Renal cortical epithelial cell (primary cell): ENCODE measurements around the gene HSPBAP1. TPM values are rescaled to one million over a fixed set of nuclear protein-coding genes. Genes with fewer than 3 reads are reported as not detected.

Experiments
- DNase-seq: peaks from one replicate; pipeline ENCODE4 v3.0.0-alpha.2; 2011; ENCODE audit warnings: low read depth
- total RNA-seq: library from RNA; depleted of rRNA; stranded (reverse); fragments of >200 nt; gene quantifications from 2 replicates; pipeline ENCODE4 v1.2.3, GENCODE V29; 2014

HSPBAP1 gene, protein sequence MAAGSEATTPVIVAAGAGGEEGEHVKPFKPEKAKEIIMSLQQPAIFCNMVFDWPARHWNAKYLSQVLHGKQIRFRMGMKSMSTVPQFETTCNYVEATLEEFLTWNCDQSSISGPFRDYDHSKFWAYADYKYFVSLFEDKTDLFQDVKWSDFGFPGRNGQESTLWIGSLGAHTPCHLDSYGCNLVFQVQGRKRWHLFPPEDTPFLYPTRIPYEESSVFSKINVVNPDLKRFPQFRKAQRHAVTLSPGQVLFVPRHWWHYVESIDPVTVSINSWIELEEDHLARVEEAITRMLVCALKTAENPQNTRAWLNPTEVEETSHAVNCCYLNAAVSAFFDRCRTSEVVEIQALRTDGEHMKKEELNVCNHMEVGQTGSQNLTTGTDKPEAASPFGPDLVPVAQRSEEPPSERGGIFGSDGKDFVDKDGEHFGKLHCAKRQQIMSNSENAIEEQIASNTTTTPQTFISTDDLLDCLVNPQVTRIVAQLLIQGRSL
- 2.4 and 5.8 TPM in 2 replicates for total RNA-seq

- peak; percentile 96 for DNase-seq
Observed at GRCh38 chr3:122793568-122794416, at the start of gene HSPBAP1. Gene HSPBAP1, minus strand, starts transcription at chr3:122793831. Its CDS starts 151 bp downstream, at chr3:122793680.

DNA sequence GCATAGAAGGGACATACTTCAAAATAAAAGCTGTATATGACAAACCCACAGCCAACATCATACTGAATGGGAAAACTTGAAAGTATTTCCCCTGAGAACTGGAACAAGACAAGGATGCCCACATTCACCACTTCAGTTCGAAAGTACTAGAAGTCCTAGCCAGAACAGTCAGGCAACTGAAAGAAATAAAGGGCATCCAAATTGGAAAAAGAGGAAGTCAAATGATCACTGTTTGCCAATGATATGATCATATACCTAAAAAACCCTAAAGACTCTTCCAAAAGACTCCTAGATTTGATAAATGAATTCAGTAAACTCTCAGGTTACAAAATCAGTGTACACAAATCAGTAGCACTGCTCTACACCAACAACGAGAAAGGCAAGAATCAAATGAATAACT lies 42.0 kb upstream of the HSPBAP1 start:
- no peak for DNase-seq

DNA sequence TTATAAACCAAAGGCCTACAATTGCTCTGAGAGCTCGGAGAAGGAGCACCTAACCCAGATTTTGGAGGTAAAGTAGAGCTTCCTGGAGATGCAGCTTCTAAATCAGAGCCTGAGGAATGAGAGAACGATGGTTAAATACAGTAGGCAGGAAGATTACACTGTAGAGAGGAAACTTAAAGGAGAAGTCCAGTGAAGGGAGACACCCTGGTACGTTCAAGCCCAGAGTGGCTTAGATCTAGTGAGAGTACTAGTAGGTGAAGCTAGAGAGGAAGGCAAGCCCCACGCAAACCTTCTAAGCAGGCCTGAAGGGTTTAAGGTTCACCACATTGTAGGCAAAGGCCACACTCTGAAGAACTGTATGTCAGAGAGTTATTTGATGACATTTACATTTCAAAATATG lies 34.6 kb upstream of the HSPBAP1 start:
- no peak for DNase-seq

DNA sequence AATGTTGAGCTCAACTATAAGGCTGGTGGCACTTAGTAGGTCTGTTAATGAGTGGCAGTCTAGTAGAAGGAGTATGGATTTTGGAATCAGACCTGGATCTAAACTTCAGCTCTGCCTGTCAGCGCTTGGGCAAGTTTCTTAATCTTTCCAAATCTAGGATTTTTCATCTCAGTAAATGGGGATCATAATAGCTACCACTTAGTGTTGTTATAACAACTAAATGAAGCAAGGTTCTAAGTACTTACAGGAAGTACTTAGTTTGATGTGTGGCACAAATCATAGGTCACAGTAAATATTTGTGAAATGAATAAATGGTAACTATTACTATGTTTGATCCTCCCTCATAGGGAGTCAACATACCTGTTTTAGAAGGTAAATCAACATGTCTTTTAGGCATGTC lies 32.6 kb upstream of the HSPBAP1 start:
- DNase-seq: no peak

DNA sequence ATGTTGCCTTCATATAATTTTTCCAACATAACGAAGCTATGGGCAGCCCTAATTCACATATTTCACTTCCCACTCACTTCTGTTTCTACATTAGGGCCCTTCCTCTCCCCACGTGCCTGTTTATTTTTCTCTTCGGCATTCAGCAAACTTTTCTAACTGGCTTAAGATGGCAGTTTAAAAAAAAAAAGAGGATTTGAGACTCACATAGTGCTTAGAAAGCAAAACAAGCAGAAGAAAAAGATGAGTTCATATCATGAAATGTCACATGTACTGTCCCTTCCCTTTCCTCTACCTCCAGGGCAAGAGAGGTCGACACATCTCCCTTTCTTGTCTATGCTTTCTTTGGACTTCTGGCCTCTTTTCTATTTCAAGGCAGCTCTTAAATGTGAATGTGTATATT lies 31.8 kb upstream of the HSPBAP1 start:
- DNase-seq: no peak

DNA sequence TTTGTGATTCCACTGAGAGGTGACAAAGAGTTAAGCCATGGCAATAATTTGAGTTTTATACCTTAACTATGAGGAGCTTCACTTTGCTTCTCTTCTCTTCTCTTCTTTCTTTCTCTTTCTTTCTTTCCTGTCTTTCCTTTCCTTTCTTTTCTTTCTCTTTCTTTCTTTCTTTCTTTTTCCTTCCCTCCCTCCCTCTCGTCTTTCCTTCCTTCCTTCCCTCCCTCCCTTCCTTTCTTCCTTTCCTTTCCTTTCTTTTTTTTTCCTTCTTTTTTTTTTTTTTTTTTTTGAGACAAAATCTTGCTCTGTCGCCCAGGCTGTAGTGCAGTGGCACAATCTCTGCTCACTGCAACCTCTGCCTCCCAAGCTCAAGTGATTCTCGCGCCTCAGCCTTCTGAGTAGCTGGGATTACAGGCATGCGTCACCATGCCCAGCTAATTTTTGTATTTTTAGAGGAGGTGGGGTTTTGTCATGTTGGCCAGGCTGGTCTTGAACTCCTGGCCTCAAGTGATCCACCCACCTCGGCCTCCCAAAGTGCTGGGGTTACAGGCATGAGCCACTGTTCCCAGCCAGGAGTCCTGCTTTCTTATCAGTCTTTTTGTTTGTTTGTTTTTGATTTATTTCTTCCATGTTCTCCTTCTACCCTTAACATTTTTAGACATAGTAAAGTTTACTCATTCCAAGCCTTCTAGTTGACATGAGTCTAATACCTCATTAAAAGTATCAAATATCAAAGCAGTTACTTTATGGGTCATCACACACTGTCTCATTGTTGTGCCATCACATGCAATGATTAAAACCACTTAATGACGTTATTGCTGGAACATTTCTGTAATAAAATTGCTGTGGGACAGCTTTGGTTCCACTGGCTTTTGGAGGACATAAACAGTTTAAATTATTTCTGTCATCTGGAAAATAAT lies 31.1 kb upstream of the HSPBAP1 start:
- DNase-seq: peak; percentile 62

- DNase-seq: no peak
Observed at GRCh38 chr3:122816587-122816986, 23.0 kb upstream of the HSPBAP1 start.

- no peak for DNase-seq
Observed at GRCh38 chr3:122810734-122811133, 17.1 kb upstream of the HSPBAP1 start.

- no peak for DNase-seq
Observed at GRCh38 chr3:122803977-122804376, 10.3 kb upstream of the HSPBAP1 start.

DNA sequence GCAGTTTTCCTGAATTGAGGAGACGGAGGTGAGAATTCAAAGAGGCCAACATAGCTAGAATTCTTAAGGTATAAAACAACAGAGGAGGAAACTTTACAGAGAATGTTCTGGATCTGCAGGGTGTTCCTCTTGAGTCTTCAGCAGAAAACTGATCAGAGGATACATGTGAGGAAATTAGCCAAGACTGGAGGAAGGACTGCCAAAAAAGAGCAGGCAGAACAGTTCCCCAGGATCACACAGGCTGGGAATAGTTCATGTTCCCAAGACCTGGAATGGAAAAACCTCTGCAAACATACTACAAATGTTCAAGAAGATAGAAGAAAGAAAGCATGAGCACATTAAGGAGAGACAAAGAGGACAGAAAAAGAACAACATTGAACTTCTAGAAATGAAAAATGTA lies 8.7 kb upstream of the HSPBAP1 start:
- no peak for DNase-seq

GRCh38 chr3:122800706-122801237 lies 7.1 kb upstream of the HSPBAP1 start:
- DNase-seq: no peak

DNA sequence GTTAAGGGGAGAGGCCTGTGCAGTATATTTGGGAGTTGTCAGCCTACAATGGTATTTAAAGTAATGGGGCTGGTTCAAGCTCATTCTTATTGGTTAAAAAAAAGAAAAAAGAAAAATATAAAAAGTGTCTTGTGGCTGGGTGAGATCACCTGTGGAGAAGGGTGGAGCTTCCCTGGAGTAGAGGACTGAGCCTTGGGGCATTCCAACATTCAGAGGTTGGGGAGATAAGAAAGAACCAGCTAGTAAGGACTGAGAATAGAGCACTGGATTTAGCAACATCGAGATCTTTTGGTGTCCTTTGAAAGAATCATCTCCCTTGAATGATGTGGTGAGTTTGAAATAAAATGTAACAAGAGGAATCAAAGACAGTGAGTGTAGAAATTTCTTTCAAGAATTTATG lies 6.4 kb upstream of the HSPBAP1 start:
- DNase-seq: no peak

- no peak for DNase-seq
Observed at GRCh38 chr3:122799322-122799721, 5.7 kb upstream of the HSPBAP1 start.

- peak; percentile 30 for DNase-seq
Observed at GRCh38 chr3:122797291-122797690, 3.7 kb upstream of the HSPBAP1 start.

DNA sequence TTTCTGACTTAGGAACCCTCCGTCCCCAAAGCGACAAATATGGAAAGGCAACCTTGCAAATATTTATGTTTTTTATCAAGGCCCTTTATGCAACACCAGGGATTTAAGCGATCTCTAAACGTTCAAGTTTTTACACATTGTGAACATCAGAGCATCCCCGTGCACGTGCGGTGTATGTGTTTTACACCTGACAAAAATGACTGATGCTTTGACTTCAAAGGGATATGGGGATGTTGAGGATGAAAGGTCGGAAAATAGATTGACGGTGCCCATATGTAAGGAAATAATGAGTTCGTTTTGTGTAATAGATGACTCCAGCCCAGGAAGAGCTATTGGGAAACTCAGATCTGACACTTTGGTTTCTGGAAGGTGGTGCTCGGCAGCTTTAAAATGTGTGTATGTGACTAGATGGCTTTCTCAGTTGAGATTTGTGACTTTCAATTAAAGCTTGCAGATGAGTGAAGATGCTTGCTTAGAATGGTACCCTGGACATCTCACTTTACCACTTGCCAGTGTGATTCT lies 2.1 kb upstream of the HSPBAP1 start:
- no peak for DNase-seq

- peak; percentile 86 for DNase-seq
Observed at GRCh38 chr3:122794779-122795673, 1.4 kb upstream of the HSPBAP1 start, which contains the start of gene SLC49A4. Gene SLC49A4, plus strand, starts transcription at chr3:122795069. Its CDS starts 124 bp downstream, at chr3:122795193.

DNA sequence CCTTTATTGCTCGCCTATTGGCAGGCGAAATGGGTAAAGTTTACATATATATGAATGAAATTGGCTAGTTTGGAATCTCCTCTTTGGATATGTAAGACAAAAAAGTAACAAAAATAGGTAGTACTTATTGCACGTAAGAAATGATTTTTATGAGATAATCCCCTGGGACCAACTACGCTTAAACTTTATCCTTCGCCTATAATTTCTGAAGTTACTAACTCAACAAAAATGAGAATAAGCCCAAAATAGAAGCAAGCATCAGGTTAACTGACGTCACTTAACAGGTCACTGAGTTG lies 800 bp upstream of the HSPBAP1 start:
- no peak for DNase-seq

GRCh38 chr3:122789585-122790273 lies 3.9 kb downstream of the HSPBAP1 start:
- DNase-seq: peak; percentile 54

- DNase-seq: no peak
Observed at GRCh38 chr3:122787872-122788271, 5.8 kb downstream of the HSPBAP1 start.

DNA sequence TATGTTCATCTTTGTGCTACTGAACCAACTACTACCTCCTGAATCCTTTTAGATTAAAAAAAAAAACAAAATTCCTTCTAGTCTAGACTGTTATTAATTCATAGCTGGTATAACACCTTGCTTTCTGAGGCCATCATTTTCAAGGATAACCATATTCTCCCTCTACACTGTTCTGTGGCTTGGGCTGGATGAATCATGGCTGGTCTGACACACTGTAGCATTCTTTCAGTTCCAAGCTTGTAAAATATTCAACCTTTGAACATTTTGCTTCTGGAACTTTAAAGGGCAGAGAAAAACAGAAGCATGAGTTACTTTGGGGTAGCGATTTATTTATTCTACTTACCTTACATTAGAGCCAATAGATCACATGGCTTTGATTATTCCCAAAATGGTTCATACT lies 7.6 kb downstream of the HSPBAP1 start:
- peak; percentile 81 for DNase-seq
